Liver (tissue), 9 donors: ENCODE results near the gene DNAI4. TPM values are rescaled to one million over a fixed set of nuclear protein-coding genes. Genes with fewer than 3 reads are reported as not detected.

Experiments
- DNase-seq: peaks from one replicate; pipeline ENCODE4 v3.0.0-alpha.2; 2017; ENCODE audit warnings: low spot score
- H3K27ac ChIP-seq, 2 donors: one replicate each; pipeline ENCODE4 v1.7.0; 2013; ENCODE audit warnings: inconsistent platforms in 2 of 2, low read length in 2 of 2, control low read depth in 1 of 2, low read depth in 1 of 2, mild to moderate bottlenecking in 1 of 2
- H3K27me3 ChIP-seq, 4 donors: one replicate each; pipeline versions ENCODE4 v1.6.1 to v1.7.0; 2013; ENCODE audit warnings: low read length in 3 of 4, inconsistent platforms in 1 of 4, mild to moderate bottlenecking in 1 of 4, moderate library complexity in 1 of 4; ENCODE audit not compliant: control insufficient read depth in 4 of 4, insufficient read depth in 4 of 4
- H3K36me3 ChIP-seq, 4 donors: one replicate each; pipeline versions ENCODE4 v1.6.1 to v1.7.0; 2013; ENCODE audit warnings: low read length in 3 of 4, mild to moderate bottlenecking in 3 of 4, low read depth in 1 of 4, moderate library complexity in 1 of 4; ENCODE audit not compliant: control insufficient read depth in 4 of 4, insufficient read depth in 3 of 4
- H3K4me1 ChIP-seq, 4 donors: one replicate each; pipeline versions ENCODE4 v1.6.1 to v1.7.0; 2013; ENCODE audit warnings: low read length in 3 of 4, mild to moderate bottlenecking in 3 of 4, moderate library complexity in 1 of 4; ENCODE audit not compliant: control insufficient read depth in 4 of 4, insufficient read depth in 4 of 4
- H3K4me3 ChIP-seq, 3 donors: one replicate each; pipeline versions ENCODE4 v1.6.1 to v1.7.0; 2013; ENCODE audit warnings: low read length in 3 of 3, control low read depth in 1 of 3, low read depth in 1 of 3, mild to moderate bottlenecking in 1 of 3
- H3K9ac ChIP-seq, 2 donors: one replicate each; pipeline ENCODE4 v1.7.0; 2013; ENCODE audit warnings: low read length in 2 of 2, mild to moderate bottlenecking in 2 of 2, moderate library complexity in 2 of 2, control low read depth in 1 of 2, low read depth in 1 of 2
- H3K9me3 ChIP-seq, 4 donors: one replicate each; pipeline versions ENCODE4 v1.6.1 to v1.7.0; 2013; ENCODE audit warnings: low read length in 3 of 4; ENCODE audit not compliant: control insufficient read depth in 4 of 4
- EGR1 ChIP-seq, 2 donors: IDR thresholded peaks; 2 replicates each; pipeline ENCODE4 v1.6.1; 2016 to 2018; ENCODE audit warnings: antibody characterized with exemption in 2 of 2, low read depth in 2 of 2
- FOXA2 ChIP-seq: IDR thresholded peaks from 2 replicates; pipeline ENCODE4 v1.6.1; 2016; ENCODE audit warnings: antibody characterized with exemption
- GABPA ChIP-seq, 2 donors: IDR thresholded peaks in 1 of 2; conservative IDR thresholded peaks in 1 of 2; 2 replicates each; pipeline ENCODE4 v1.6.1; 2016; ENCODE audit warnings: antibody characterized with exemption in 2 of 2, mild to moderate bottlenecking in 1 of 2, moderate library complexity in 1 of 2
- HNF4A ChIP-seq, 2 donors: conservative IDR thresholded peaks; 2 replicates each; pipeline ENCODE4 v1.6.1; 2016; ENCODE audit warnings: antibody characterized with exemption in 2 of 2, mild to moderate bottlenecking in 2 of 2
- JUND ChIP-seq, 2 donors: IDR thresholded peaks; 2 replicates each; pipeline ENCODE4 v1.6.1; 2016; ENCODE audit warnings: antibody characterized with exemption in 2 of 2
- NR2F2 ChIP-seq: IDR thresholded peaks from 2 replicates; pipeline ENCODE4 v1.6.1; 2016; ENCODE audit warnings: antibody characterized with exemption
- RAD21 ChIP-seq, 2 donors: IDR thresholded peaks; 2 replicates each; pipeline ENCODE4 v1.6.1; 2016; ENCODE audit warnings: antibody characterized with exemption in 2 of 2, mild to moderate bottlenecking in 2 of 2
- RXRA ChIP-seq, 2 donors: IDR thresholded peaks; 2 replicates each; pipeline ENCODE4 v1.6.1; 2017 to 2018; ENCODE audit warnings: antibody characterized with exemption in 2 of 2, mild to moderate bottlenecking in 1 of 2
- SP1 ChIP-seq: IDR thresholded peaks from 2 replicates; pipeline ENCODE4 v1.6.1; 2018; ENCODE audit warnings: antibody characterized with exemption, mild to moderate bottlenecking
- YY1 ChIP-seq: IDR thresholded peaks from 2 replicates; pipeline ENCODE4 v1.6.1; 2016; ENCODE audit warnings: antibody characterized with exemption, mild to moderate bottlenecking
- WGBS: extraction: QIAGEN DNeasy Blood & Tissue Kit; methylation state at CpG from one replicate; pipeline ENCODE4 v1.1.7; 2013; 5-methylcytosine and 5-hydroxymethylcytosine counted together
- polyA plus RNA-seq, 2 donors: library from polyadenylated mRNA; stranded (reverse) in 1 of 2; unstranded in 1 of 2; fragments of 200-250 nt in 1 of 2; fragments of >200 nt in 1 of 2; fragmentation: Nextera tagmentation in 1 of 2; extraction: Ambion mirVana in 1 of 2; gene quantifications; one replicate each; pipeline versions ENCODE4 v1.2.1 to v1.2.3, GENCODE V29; 2013 to 2015
- total RNA-seq, 2 donors: library from RNA; depleted of rRNA; stranded (reverse); fragments of >200 nt; gene quantifications; one replicate each; pipeline ENCODE4 v1.2.3, GENCODE V29; 2014
- TF ChIP-seq, protein P1 (sequence below): IDR thresholded peaks from 2 replicates; pipeline ENCODE4 v1.6.1; 2016; ENCODE audit warnings: antibody characterized with exemption, mild to moderate bottlenecking
- donor health status: healthy.
- donor health status: healthy.
- donor health status: healthy.
- donor health status: healthy.
- donor health status: healthy.

The DNAI4 gene
- total and polyA plus RNA-seq, 4 donors = 0.42 to 1.8 (median 0.84) TPM

GRCh38 chr1:66938613-66939012, 14.0 kb upstream of the DNAI4 start:
- TF ChIP-seq JUND (IDR thresholded peaks at IDR 0.05) (no peak), GABPA (IDR thresholded peaks at IDR 0.05 in 1 of 2, conservative IDR thresholded peaks at IDR 0.05 in 1 of 2) (no peak), RAD21 (IDR thresholded peaks at IDR 0.05) (no peak)
- Histone ChIP-seq H3K27me3 (no peaks in the 10 kb centered on the region), H3K36me3 (peaks cover 0 to 2% (median 0%) of the 10 kb centered on the region in 4 donors), H3K9me3 (no peaks in the 10 kb centered on the region), H3K9ac (no peak overlapping the region), H3K27ac (no peak overlapping the region), H3K4me1 (peaks cover 0 to 13% (median 2%) of the 10 kb centered on the region in 4 donors), H3K4me3 (no peak overlapping the region)
- DNase-seq = no peak

DNA sequence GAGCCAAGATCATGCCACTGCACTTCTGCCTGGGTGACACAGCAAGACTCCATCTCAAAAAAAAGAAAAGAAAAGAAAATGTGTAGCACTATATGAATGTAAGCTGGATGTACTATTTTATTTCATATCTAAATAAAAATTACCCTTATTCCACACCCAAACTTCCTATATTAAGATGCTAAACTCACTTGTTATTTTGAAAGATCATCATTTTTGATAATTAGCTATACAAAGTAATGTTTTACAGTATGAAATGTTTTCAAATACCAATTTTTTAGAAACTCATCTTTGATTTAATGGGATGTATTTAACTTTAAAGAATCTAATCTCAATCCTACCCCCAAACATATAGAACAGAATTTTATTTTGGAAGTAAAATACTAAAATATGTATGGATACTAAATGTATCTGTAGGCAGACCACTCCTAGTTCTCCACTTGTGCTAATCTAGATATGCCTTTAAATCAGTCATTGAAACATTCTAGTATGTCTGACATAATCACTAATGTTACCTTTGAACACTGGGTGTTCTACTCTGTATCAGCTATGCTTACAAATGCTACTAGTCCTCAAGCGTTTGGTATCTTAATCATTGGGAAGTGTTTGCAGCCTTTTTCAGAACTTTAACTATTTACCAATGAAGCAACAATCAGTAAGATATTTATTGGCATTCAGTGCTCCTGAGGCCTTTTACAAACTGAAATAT, 13.0 kb upstream of the DNAI4 start:
- no peak for TF ChIP-seq YY1
- TF ChIP-seq JUND (IDR thresholded peaks at IDR 0.05) = no peak
- TF ChIP-seq HNF4A (conservative IDR thresholded peaks at IDR 0.05) = peak; percentile 24 to 33
- no peak for TF ChIP-seq RXRA (IDR thresholded peaks at IDR 0.05)
- H3K9ac ChIP-seq = no peak overlapping the region
- no peak for DNase-seq
- H3K27ac ChIP-seq = no peak overlapping the region
- H3K36me3 ChIP-seq = no peaks in the 10 kb centered on the region
- no peaks in the 10 kb centered on the region for H3K9me3 ChIP-seq
- H3K4me1 ChIP-seq = peaks cover 0 to 18% (median 2%) of the 10 kb centered on the region in 4 donors
- H3K27me3 ChIP-seq = no peaks in the 10 kb centered on the region
- 21% methylated on average over 1 of the region's 1 CpG for WGBS
- no peak overlapping the region for H3K4me3 ChIP-seq

DNA sequence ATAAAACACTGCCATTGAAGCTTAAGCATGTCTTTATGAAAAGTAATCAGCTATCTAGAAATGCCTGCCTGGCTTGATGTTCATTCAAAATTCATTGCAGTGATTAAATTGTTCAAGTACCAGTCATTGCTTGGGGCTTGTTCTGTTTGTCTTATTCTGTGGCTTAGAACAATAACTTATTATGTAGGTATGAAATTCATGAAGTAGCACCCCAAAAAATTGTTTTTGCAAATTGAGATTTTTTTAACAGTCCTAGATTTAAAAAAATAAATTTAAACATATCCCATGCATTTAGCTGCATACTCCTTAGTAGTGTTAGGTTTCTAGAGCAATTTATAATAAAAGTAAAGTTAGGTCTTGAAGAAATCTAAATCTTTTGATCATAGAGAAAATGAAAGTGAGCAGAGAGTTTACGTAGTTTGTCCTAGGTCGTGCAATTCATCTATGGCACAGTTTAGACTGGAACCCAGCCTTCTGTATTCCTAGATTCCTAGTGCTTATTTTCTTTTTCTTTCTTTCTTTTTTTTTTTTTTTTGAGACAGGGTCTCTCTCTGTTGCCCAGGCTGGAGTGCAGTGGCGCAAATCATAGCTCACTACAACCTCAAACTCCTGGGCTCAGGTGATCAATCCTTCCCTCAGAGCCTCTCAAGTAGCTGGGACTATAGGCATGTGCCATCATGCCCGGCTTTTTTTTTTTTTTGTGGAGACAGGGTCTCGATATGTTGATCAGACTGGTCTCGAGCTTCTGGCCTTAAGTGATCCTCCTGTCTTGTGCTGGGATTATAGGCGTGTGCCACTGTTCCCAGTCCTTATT, 9.4 kb upstream of the DNAI4 start:
- Histone ChIP-seq H3K4me3 (peak overlapping the region; percentile 6 to 15 (median 7)), H3K36me3 (no peaks in the 10 kb centered on the region), H3K4me1 (peaks cover 1 to 32% (median 11%) of the 10 kb centered on the region in 4 donors), H3K27me3 (no peaks in the 10 kb centered on the region), H3K9me3 (no peaks in the 10 kb centered on the region), H3K9ac (peak overlapping the region; percentile 9 to 74), H3K27ac (peak overlapping the region; percentile 43 to 57)
- DNase-seq = no peak
- WGBS = 37% methylated on average over 7 of the region's 7 CpGs
- TF ChIP-seq RXRA (IDR thresholded peaks at IDR 0.05) (no peak), RAD21 (IDR thresholded peaks at IDR 0.05) (no peak), NR2F2 (no peak), YY1 (no peak), HNF4A (conservative IDR thresholded peaks at IDR 0.05) (no peak), SP1 (no peak), GABPA (IDR thresholded peaks at IDR 0.05 in 1 of 2, conservative IDR thresholded peaks at IDR 0.05 in 1 of 2) (no peak), EGR1 (IDR thresholded peaks at IDR 0.05; ENCODE audit: low read depth in 2 of 2) (no peak), FOXA2 (no peak)
- TF ChIP-seq, protein P1, sequence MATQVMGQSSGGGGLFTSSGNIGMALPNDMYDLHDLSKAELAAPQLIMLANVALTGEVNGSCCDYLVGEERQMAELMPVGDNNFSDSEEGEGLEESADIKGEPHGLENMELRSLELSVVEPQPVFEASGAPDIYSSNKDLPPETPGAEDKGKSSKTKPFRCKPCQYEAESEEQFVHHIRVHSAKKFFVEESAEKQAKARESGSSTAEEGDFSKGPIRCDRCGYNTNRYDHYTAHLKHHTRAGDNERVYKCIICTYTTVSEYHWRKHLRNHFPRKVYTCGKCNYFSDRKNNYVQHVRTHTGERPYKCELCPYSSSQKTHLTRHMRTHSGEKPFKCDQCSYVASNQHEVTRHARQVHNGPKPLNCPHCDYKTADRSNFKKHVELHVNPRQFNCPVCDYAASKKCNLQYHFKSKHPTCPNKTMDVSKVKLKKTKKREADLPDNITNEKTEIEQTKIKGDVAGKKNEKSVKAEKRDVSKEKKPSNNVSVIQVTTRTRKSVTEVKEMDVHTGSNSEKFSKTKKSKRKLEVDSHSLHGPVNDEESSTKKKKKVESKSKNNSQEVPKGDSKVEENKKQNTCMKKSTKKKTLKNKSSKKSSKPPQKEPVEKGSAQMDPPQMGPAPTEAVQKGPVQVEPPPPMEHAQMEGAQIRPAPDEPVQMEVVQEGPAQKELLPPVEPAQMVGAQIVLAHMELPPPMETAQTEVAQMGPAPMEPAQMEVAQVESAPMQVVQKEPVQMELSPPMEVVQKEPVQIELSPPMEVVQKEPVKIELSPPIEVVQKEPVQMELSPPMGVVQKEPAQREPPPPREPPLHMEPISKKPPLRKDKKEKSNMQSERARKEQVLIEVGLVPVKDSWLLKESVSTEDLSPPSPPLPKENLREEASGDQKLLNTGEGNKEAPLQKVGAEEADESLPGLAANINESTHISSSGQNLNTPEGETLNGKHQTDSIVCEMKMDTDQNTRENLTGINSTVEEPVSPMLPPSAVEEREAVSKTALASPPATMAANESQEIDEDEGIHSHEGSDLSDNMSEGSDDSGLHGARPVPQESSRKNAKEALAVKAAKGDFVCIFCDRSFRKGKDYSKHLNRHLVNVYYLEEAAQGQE = no peak
